IgD-negative memory B cell (primary cell): ENCODE results near the gene MTRF1L. TPM values are rescaled to one million over a fixed set of nuclear protein-coding genes. Genes with fewer than 3 reads are reported as not detected.

Experiments
- H3K27ac Mint-ChIP-seq, 3 donors: one replicate each; pipeline ENCODE4 v1.8.0; 2020 to 2022; ENCODE audit warnings: mild to moderate bottlenecking in 3 of 3, mixed read lengths in 3 of 3, moderate library complexity in 1 of 3
- H3K27me3 Mint-ChIP-seq: one replicate; pipeline ENCODE4 v1.8.0; 2021; ENCODE audit warnings: mixed read lengths
- H3K36me3 Mint-ChIP-seq: one replicate; pipeline ENCODE4 v1.8.0; 2020; ENCODE audit warnings: mild to moderate bottlenecking, mixed read lengths
- H3K4me1 Mint-ChIP-seq, 3 donors: one replicate each; pipeline ENCODE4 v1.8.0; 2020 to 2022; ENCODE audit warnings: mixed read lengths in 3 of 3, mild to moderate bottlenecking in 1 of 3
- H3K4me3 Mint-ChIP-seq, 4 donors: one replicate each; pipeline ENCODE4 v1.8.0; 2020 to 2022; ENCODE audit warnings: mild to moderate bottlenecking in 4 of 4, mixed read lengths in 4 of 4, moderate library complexity in 3 of 4
- H3K9me3 Mint-ChIP-seq, 3 donors: one replicate each; pipeline ENCODE4 v1.8.0; 2020 to 2021; ENCODE audit warnings: mixed read lengths in 3 of 3, mild to moderate bottlenecking in 1 of 3
- polyA plus RNA-seq: library from polyadenylated mRNA; unstranded; fragments of 300-500 nt; fragmentation: Illumina TruSeq; gene quantifications from one replicate; pipeline ENCODE4 v1.2.3, GENCODE V29; 2021

MTRF1L gene, protein sequence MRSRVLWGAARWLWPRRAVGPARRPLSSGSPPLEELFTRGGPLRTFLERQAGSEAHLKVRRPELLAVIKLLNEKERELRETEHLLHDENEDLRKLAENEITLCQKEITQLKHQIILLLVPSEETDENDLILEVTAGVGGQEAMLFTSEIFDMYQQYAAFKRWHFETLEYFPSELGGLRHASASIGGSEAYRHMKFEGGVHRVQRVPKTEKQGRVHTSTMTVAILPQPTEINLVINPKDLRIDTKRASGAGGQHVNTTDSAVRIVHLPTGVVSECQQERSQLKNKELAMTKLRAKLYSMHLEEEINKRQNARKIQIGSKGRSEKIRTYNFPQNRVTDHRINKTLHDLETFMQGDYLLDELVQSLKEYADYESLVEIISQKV
- 12.5 TPM for polyA plus RNA-seq

DNA sequence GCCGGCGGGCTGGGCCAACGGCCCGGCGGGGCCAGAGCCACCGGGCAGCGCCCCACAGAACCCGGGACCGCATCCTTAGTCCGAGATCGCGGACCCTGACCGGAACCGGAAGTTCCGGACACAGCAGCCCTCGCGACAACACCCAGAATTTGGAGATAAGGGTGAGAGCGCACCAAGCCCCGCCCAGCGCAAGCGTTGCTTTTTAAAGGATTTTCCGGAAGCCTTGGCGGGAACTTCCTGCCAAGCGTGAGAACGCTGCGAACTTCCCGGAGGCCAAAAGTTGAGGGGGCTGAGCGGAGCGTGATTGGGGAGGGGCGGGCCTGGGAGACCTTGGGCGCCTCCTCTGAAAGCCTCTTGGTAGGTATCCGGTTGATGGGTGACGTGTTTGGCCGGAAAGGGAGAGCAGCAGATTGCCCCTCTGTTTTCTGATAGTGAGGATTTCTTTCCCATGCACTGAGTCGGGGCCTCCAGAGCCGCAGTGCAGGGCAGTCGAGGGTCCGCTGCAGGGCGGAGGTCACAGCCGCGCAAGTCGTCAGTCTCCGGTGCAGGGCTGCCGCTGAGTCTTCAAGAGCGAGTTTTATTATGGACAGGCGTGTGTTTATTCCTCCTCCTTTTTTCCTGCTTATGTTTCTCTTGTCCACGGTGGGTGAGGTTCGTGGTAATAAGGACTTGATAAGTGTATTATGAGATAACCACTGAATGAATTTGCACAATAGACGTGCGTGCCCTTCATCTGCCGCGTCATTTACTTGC, at the start of gene MTRF1L:
MTRF1L (minus strand) TSS at position 97 of the 753 bp plus-strand sequence; CDS start at position 73, 24 bp downstream.
- peaks cover 5% of the 10 kb centered on the region for H3K36me3 Mint-ChIP-seq
- H3K27me3 Mint-ChIP-seq: no peaks in the 10 kb centered on the region
- peak within 1 kb of the TSS; percentile 92 to 100 (median 96) for H3K4me3 Mint-ChIP-seq
- H3K4me1 Mint-ChIP-seq: peaks cover 38 to 46% (median 39%) of the 10 kb centered on the region in 3 donors
- peak within 1 kb of the TSS; percentile 88 to 95 (median 89) for H3K27ac Mint-ChIP-seq
- H3K9me3 Mint-ChIP-seq: no peaks in the 10 kb centered on the region

DNA sequence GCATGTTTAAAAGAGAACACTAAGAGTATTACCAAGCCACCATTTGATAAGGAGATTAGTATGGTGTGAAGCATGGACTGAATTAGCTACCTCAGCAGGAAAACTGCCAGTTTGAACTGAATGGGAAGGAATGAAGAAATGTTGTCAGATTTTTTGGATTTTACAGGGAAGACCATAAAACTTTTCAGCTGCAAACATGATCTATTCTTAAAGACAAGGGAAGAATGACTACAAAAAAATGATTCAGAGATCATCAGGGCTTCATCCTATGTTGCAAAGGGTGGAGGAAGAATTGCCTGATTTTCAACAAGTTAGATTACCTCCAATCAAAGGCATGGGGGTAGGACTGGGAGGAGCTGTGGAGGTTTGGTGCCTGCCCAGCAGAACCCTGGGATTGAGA, 49.3 kb upstream of the MTRF1L start:
- Mint-ChIP-seq H3K9me3 (peaks cover 0 to 5% (median 5%) of the 10 kb centered on the region in 3 donors), H3K36me3 (no peaks in the 10 kb centered on the region), H3K27me3 (no peaks in the 10 kb centered on the region), H3K27ac (no peak overlapping the region), H3K4me3 (no peak overlapping the region), H3K4me1 (no peaks in the 10 kb centered on the region)

- no peak overlapping the region for H3K4me3 Mint-ChIP-seq
- no peak overlapping the region for H3K27ac Mint-ChIP-seq
- H3K4me1 Mint-ChIP-seq: no peaks in the 10 kb centered on the region
- H3K36me3 Mint-ChIP-seq: no peaks in the 10 kb centered on the region
- H3K9me3 Mint-ChIP-seq: peaks cover 0 to 5% (median 3%) of the 10 kb centered on the region in 3 donors
- H3K27me3 Mint-ChIP-seq: no peaks in the 10 kb centered on the region
These were observed 46.1 kb upstream of the MTRF1L start for GRCh38 chr6:153048631-153049030.

DNA sequence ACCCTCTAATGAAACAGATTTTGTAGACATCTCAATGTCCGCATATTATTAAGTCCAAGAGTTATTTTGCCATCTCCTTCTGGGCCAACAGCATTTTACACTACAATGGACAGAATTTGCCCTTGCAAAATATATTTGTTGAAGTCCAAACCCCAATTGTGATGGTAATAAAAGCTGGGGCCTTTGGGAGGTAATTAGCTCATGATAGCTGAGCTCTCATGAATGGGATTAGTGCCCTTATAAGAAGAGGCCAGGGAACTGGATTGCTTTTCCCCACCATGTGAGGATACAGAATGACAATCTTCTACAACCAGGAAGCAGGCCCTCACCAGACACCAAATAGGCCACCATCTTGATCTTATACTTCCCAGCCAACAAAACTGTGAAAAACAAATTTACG, 44.9 kb upstream of the MTRF1L start:
- H3K27me3 Mint-ChIP-seq: no peaks in the 10 kb centered on the region
- H3K4me1 Mint-ChIP-seq: no peaks in the 10 kb centered on the region
- no peak overlapping the region for H3K4me3 Mint-ChIP-seq
- peaks cover 0 to 5% (median 3%) of the 10 kb centered on the region in 3 donors for H3K9me3 Mint-ChIP-seq
- no peaks in the 10 kb centered on the region for H3K36me3 Mint-ChIP-seq
- H3K27ac Mint-ChIP-seq: no peak overlapping the region

DNA sequence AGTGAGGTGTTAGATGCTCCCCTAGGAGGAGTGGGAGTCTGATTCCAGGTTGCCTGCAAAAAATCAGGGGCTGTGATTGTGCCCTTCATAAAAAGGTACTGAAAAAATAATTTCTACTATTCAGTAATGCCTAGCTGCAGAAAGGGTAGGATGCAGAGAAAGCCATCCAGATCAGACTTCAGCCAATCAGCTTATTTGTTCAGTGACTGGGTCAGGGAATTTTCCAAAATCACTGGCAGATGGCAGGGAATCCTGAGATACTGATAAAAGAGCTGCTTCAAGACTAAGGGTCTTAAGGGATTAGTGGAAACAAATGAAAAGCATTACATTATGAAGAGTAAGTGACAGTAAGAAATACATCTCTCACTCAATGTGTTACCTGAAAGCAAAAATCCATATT, 42.8 kb upstream of the MTRF1L start:
- Mint-ChIP-seq H3K4me3 (no peak overlapping the region), H3K27ac (no peak overlapping the region), H3K27me3 (no peaks in the 10 kb centered on the region), H3K36me3 (no peaks in the 10 kb centered on the region), H3K4me1 (no peaks in the 10 kb centered on the region), H3K9me3 (peaks cover 0 to 5% (median 0%) of the 10 kb centered on the region in 3 donors)

GRCh38 chr6:153044295-153044694, 41.8 kb upstream of the MTRF1L start:
- Mint-ChIP-seq H3K27ac (no peak overlapping the region), H3K27me3 (no peaks in the 10 kb centered on the region), H3K9me3 (peaks cover 0 to 5% (median 0%) of the 10 kb centered on the region in 3 donors), H3K4me1 (no peaks in the 10 kb centered on the region), H3K4me3 (no peak overlapping the region), H3K36me3 (no peaks in the 10 kb centered on the region)

DNA sequence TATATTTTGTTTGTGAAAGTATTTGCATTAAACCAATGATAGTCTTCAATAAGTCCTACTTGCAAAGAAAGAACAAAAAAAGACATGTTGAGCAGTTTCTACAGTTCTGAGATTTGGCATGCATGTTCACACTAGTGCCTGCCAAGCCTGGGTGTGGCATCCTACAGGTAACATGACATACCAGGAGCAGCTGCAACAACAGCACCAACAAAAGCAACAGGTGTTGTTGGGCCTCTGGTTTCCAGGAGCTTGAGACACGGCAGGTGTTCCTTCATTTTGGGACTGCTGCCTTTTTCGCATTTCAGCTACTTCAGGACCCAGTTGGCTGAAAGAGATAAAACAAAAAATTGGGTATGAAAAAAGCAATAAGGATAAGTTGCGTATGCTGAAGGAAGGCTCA, 41.2 kb upstream of the MTRF1L start:
- Mint-ChIP-seq H3K9me3 (peaks cover 0 to 5% (median 0%) of the 10 kb centered on the region in 3 donors), H3K36me3 (no peaks in the 10 kb centered on the region), H3K4me3 (no peak overlapping the region), H3K27me3 (no peaks in the 10 kb centered on the region), H3K27ac (no peak overlapping the region), H3K4me1 (no peaks in the 10 kb centered on the region)

DNA sequence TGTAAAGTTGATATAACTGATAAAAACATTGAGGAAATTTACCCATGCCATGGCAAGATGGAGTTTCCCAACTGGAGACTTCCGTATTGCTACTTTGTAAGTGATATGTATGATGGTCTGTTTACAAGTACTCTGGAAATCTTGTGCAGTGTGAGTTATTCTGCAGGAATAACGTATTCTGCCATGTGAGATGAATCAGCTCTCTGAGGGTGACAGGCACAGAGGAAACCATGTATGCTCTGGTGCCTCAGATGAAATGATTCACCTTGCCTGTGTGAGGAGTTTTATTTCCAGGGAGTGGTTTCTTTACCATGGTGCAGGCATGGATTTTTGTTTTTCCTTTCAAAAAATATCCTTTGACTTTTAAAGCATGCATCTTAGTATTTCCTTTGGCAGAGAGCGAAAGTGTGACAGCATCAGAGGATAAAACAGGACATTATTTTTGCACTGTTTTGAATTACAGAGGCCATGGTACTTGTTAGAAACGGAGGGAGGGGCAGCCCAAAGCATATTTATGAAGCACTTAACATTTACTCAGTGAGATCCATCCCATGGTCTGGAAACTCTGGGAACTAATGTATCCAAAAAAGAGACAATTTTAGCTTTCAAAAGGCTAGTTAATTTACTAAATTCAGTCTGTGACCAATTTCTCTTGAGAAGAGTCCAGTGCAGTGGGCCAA, 36.0 kb upstream of the MTRF1L start:
- H3K27me3 Mint-ChIP-seq: no peaks in the 10 kb centered on the region
- H3K9me3 Mint-ChIP-seq: no peaks in the 10 kb centered on the region
- H3K36me3 Mint-ChIP-seq: peaks cover 2% of the 10 kb centered on the region
- H3K4me3 Mint-ChIP-seq: no peak overlapping the region
- no peak overlapping the region for H3K27ac Mint-ChIP-seq
- H3K4me1 Mint-ChIP-seq: no peaks in the 10 kb centered on the region

- Mint-ChIP-seq H3K36me3 (peaks cover 2% of the 10 kb centered on the region), H3K9me3 (no peaks in the 10 kb centered on the region), H3K4me1 (no peaks in the 10 kb centered on the region), H3K27ac (no peak overlapping the region), H3K27me3 (no peaks in the 10 kb centered on the region), H3K4me3 (no peak overlapping the region)
These were observed 31.6 kb upstream of the MTRF1L start for GRCh38 chr6:153034139-153034538.

DNA sequence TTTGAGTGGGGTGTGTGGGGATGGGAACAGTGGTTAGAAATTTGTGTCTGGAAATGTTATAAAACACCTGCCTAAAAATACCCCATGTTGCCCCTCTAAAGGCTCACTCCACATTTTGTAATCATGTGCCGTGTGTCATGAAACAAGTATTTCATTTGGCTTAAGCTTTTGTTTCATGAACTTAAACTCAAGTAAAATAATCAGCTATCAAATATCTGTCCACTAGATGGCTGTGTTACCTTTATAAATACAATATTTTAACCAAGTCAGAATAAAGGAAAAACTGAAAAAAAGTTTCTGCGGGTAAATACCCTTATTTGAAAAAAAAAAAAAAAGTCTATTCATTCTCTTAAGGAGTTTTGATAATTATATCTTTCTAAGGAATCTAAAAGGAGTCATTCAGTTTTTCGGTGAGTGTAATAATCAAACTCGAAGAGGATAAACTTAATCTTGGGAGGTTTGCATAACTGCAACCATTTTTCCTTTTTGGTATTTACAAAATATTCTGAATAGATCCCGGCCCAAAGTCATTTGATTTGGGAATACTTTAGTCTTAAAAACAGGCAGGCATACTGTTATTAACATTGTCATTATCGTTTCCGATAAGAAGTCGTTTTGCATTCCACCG, 29.9 kb upstream of the MTRF1L start:
- H3K4me3 Mint-ChIP-seq: no peak overlapping the region
- peaks cover 2% of the 10 kb centered on the region for H3K36me3 Mint-ChIP-seq
- H3K9me3 Mint-ChIP-seq: no peaks in the 10 kb centered on the region
- peaks cover 4% of the 10 kb centered on the region for H3K27me3 Mint-ChIP-seq
- no peak overlapping the region for H3K27ac Mint-ChIP-seq
- no peaks in the 10 kb centered on the region for H3K4me1 Mint-ChIP-seq

GRCh38 chr6:153031335-153031955, 28.9 kb upstream of the MTRF1L start:
- peaks cover 8% of the 10 kb centered on the region for H3K27me3 Mint-ChIP-seq
- no peaks in the 10 kb centered on the region for H3K4me1 Mint-ChIP-seq
- H3K27ac Mint-ChIP-seq: no peak overlapping the region
- no peaks in the 10 kb centered on the region for H3K9me3 Mint-ChIP-seq
- H3K4me3 Mint-ChIP-seq: no peak overlapping the region
- no peaks in the 10 kb centered on the region for H3K36me3 Mint-ChIP-seq

DNA sequence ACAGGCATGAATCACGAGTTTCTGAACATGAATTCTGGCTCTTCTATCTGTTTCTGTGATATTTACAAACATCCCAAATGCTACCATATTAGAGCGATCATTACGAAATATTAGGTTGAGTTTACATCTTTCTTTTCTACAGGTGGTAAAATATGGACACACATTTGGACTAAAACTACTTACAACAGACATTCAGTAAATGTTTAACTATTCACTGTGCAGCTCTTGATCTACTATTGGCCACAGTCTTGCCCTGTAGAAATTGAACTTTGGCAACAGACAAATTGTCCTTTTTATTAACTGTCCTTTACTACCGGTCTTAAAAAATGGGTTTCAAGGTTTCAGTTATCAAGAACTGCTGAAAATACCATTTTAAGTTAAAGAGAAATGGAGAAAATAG, 26.5 kb upstream of the MTRF1L start:
- H3K9me3 Mint-ChIP-seq: no peaks in the 10 kb centered on the region
- no peaks in the 10 kb centered on the region for H3K36me3 Mint-ChIP-seq
- peaks cover 12% of the 10 kb centered on the region for H3K27me3 Mint-ChIP-seq
- H3K4me3 Mint-ChIP-seq: no peak overlapping the region
- H3K4me1 Mint-ChIP-seq: peaks cover 0 to 6% (median 3%) of the 10 kb centered on the region in 3 donors
- H3K27ac Mint-ChIP-seq: no peak overlapping the region

GRCh38 chr6:153028286-153028685, 25.8 kb upstream of the MTRF1L start:
- Mint-ChIP-seq H3K9me3 (no peaks in the 10 kb centered on the region), H3K4me3 (no peak overlapping the region), H3K36me3 (no peaks in the 10 kb centered on the region), H3K27ac (no peak overlapping the region), H3K27me3 (peaks cover 12% of the 10 kb centered on the region), H3K4me1 (peaks cover 0 to 6% (median 3%) of the 10 kb centered on the region in 3 donors)

DNA sequence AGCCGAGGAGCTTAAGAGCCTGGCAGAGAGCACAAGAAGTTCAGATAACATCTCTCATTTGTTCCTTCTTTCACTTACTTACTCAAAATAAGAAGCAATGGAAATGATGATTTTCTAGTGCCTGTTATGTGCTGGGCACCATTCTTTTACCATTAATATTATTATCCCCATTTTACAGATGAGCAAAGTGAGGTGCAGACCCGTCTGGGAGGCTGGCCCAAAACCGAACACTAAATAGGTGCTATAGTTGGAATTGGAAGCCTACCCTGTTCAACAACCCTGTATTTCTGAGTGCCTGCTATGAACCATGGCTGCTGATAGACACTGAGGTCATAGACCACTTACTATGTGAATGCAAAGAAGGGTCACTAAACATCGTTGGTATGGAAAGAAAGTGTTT, 25.0 kb upstream of the MTRF1L start:
- Mint-ChIP-seq H3K27me3 (peaks cover 12% of the 10 kb centered on the region), H3K36me3 (no peaks in the 10 kb centered on the region), H3K4me1 (peaks cover 0 to 6% (median 3%) of the 10 kb centered on the region in 3 donors)

More for the DNA sequence above, 25.0 kb upstream of the MTRF1L start:
- no peak overlapping the region for H3K4me3 Mint-ChIP-seq
- no peak overlapping the region for H3K27ac Mint-ChIP-seq
- H3K9me3 Mint-ChIP-seq: no peaks in the 10 kb centered on the region
